GM12878 (cell line): ENCODE measurements around the gene SCAI. TPM values are rescaled to one million over a fixed set of nuclear protein-coding genes. Genes with fewer than 3 reads are reported as not detected.

Experiments used
- ATAC-seq: fragments of 200-7000 bp; cut with Tn5 transposase; 3 replicates; pipeline ENCODE4 v1.9.1; 2020; ENCODE audit warnings: mild to moderate bottlenecking, moderate library complexity
- BruUV-seq: library from RNA; stranded (reverse); fragments of 400-500 nt; replicated peaks from 2 replicates; lab custom pipeline; 2021; lab: Mats Ljungman, UMichigan
- CTCF ChIA-PET: fragments of 300-600 bp; sonication (Branson Sonifier 250); formaldehyde crosslinking; extraction: SDS; loops from one replicate; lab custom pipeline; 2021; ENCODE audit warnings: inconsistent platforms; lab: Yijun Ruan, JAX
- POLR2A ChIA-PET: fragments of 350-600 bp; formaldehyde crosslinking; extraction: SDS; loops from one replicate; lab custom pipeline; 2021; ENCODE audit warnings: inconsistent platforms; lab: Charles Lee
- RAD21 ChIA-PET: fragments of 300-600 bp; sonication (Branson Sonifier 250); formaldehyde crosslinking; loops from one replicate; lab custom pipeline; 2023; ENCODE audit warnings: antibody characterized with exemption; ENCODE audit not compliant: unreplicated experiment; lab: Charles Lee
- SMC1A ChIA-PET: fragments of 300-600 bp; sonication (Branson Sonifier 250); formaldehyde crosslinking; loops from one replicate; lab custom pipeline; 2023; ENCODE audit not compliant: unreplicated experiment, uncharacterized antibody; lab: Charles Lee
- DNase-seq: peaks from one replicate; pipeline ENCODE4 v3.0.0-alpha.2; 2011; ENCODE audit warnings: low read depth, low spot score
- FAIRE-seq: peaks from 3 replicates; lab custom pipeline; 2011; peaks lifted over from hg19 to GRCh38; lab: Jason Lieb, UNC
- H2AFZ ChIP-seq: 2 replicates; pipeline ENCODE4 v1.6.0; 2011; ENCODE audit warnings: low read depth, low read length, control low read depth; ENCODE audit not compliant: control insufficient read depth
- H3K27ac ChIP-seq: 2 replicates; pipeline ENCODE4 v1.5.1; 2011; ENCODE audit warnings: control low read depth; ENCODE audit not compliant: control insufficient read depth, insufficient read depth
- H3K27me3 ChIP-seq, 2 experiments: replicated peaks in 1 of 2; 2 replicates each; pipeline versions ENCODE4 v1.6.0 to v1.6.1; 2011; ENCODE audit warnings: low read length in 1 of 2; ENCODE audit not compliant: control insufficient read depth in 2 of 2, insufficient read depth in 2 of 2
- H3K36me3 ChIP-seq, 2 experiments: 2 replicates each; pipeline ENCODE4 v1.5.1; 2011; ENCODE audit warnings: low read length in 1 of 2; ENCODE audit not compliant: control insufficient read depth in 2 of 2, insufficient read depth in 2 of 2
- H3K4me1 ChIP-seq: 2 replicates; pipeline ENCODE4 v1.6.1; 2011; ENCODE audit warnings: mild to moderate bottlenecking, low read length, moderate library complexity, mixed read lengths; ENCODE audit not compliant: control insufficient read depth, insufficient read depth
- H3K4me2 ChIP-seq: 2 replicates; pipeline ENCODE4 v1.6.0; 2011; ENCODE audit warnings: control low read depth; ENCODE audit not compliant: control insufficient read depth, insufficient read depth
- H3K4me3 ChIP-seq: fragments of 200-600 bp; sonication (generic); 2 replicates; pipeline ENCODE4 v1.5.1; 2016
- H3K79me2 ChIP-seq: 2 replicates; pipeline ENCODE4 v1.6.0; 2011; ENCODE audit warnings: low read length; ENCODE audit not compliant: control insufficient read depth, insufficient read depth
- H3K9ac ChIP-seq: 2 replicates; pipeline ENCODE4 v1.8.0; 2011; ENCODE audit warnings: low read length, control low read depth, mixed read lengths; ENCODE audit not compliant: control insufficient read depth, insufficient read depth
- H3K9me3 ChIP-seq: replicated peaks from 3 replicates; pipeline ENCODE4 v1.5.1; 2011; ENCODE audit warnings: mild to moderate bottlenecking, low read length; ENCODE audit not compliant: control insufficient read depth, insufficient read depth
- H4K20me1 ChIP-seq: 2 replicates; pipeline ENCODE4 v1.6.0; 2011; ENCODE audit not compliant: control insufficient read depth, insufficient read depth
- ASH2L ChIP-seq: fragments of 300-600, 200-600 bp; sonication (generic); IDR thresholded peaks from 2 replicates; pipeline ENCODE4 v1.6.1; 2017; ENCODE audit warnings: low read depth, mild to moderate bottlenecking, borderline replicate concordance
- ATF7 ChIP-seq: fragments of 450-650 bp; IDR thresholded peaks from 2 replicates; pipeline ENCODE4 v1.6.1; 2016; ENCODE audit warnings: low read depth, mild to moderate bottlenecking
- BHLHE40 ChIP-seq, 2 experiments: fragments of 450-650 bp in 1 of 2; IDR thresholded peaks; 2 replicates each; pipeline ENCODE4 v1.6.1; 2011 to 2017; ENCODE audit warnings: low read depth in 2 of 2, borderline replicate concordance in 1 of 2, improper control_type of control experiment in 1 of 2, low read length in 1 of 2, mild to moderate bottlenecking in 1 of 2
- CBFB ChIP-seq: IDR thresholded peaks from 2 replicates; pipeline ENCODE4 v1.6.1; 2016; ENCODE audit warnings: antibody characterized with exemption, low read depth
- ELK1 ChIP-seq: IDR thresholded peaks from 2 replicates; pipeline ENCODE4 v1.6.1; 2012; ENCODE audit warnings: low read depth, low read length, improper control_type of control experiment
- GABPA ChIP-seq: IDR thresholded peaks from 2 replicates; pipeline ENCODE4 v1.6.1; 2014; ENCODE audit warnings: antibody characterized with exemption, low read depth, mild to moderate bottlenecking, inconsistent platforms
- MYC ChIP-seq: IDR thresholded peaks from 2 replicates; pipeline ENCODE4 v1.6.1; 2011; ENCODE audit warnings: mild to moderate bottlenecking, low read length, moderate library complexity, inconsistent platforms; ENCODE audit not compliant: insufficient read depth, insufficient replicate concordance, insufficient read length, severe bottlenecking
- TAF1 ChIP-seq: IDR thresholded peaks from 2 replicates; pipeline ENCODE4 v1.6.1; 2011; ENCODE audit warnings: mild to moderate bottlenecking, low read depth, low read length, borderline replicate concordance
- TCF7 ChIP-seq: IDR thresholded peaks from 2 replicates; pipeline ENCODE4 v1.6.1; 2014; ENCODE audit warnings: antibody characterized with exemption, borderline replicate concordance
- USF1 ChIP-seq: IDR thresholded peaks from 2 replicates; pipeline ENCODE4 v1.6.1; 2011; ENCODE audit warnings: borderline replicate concordance, low read depth, mild to moderate bottlenecking, moderate library complexity, mixed read lengths, low read length; ENCODE audit not compliant: insufficient read depth; ENCODE audit errors: extremely low read length
- in situ Hi-C: fragments of 300-500 bp; cut with MboI; formaldehyde crosslinking; loops from 9 replicates; pipeline ENCODE4 v1.14.3; 2018; ENCODE audit warnings: mixed read lengths
- intact Hi-C: fragments of 100-400 bp; cut with micrococcal nuclease; formaldehyde crosslinking; loops from one replicate; pipeline ENCODE4 v1.14.2; 2022; ENCODE audit not compliant: unreplicated experiment
- polyA plus RNA-seq, 11 experiments: library from polyadenylated mRNA; depleted of rRNA in 4 of 11; unstranded in 6 of 11; stranded (reverse) in 5 of 11; fragments of >200 nt; fragmentation: Nextera tagmentation in 4 of 11; fragmentation: Illumina TruSeq in 1 of 11; extraction: Ambion mirVana in 4 of 11; extraction: Trizol in 1 of 11; gene quantifications; 1 replicate in 1 of 11; 2 replicates in 10 of 11; pipeline versions ENCODE4 v1.2.1 to v1.2.3, GENCODE V29; 2011 to 2016; ENCODE audit warnings: inconsistent platforms in 2 of 11, missing spikeins in 2 of 11, low read depth in 1 of 11
- total RNA-seq, 4 experiments: library from RNA; depleted of rRNA in 3 of 4; stranded (reverse); fragments of >200 nt in 3 of 4; fragmentation: Illumina TruSeq in 1 of 4; extraction: Trizol in 1 of 4; gene quantifications; 2 replicates each; pipeline versions ENCODE4 v1.2.1 to v1.2.3, GENCODE V29; 2013 to 2021
- TF ChIP-seq, protein P1 (sequence below): fragments of 450-650 bp; IDR thresholded peaks from 2 replicates; pipeline ENCODE4 v1.6.1; 2016; ENCODE audit warnings: mild to moderate bottlenecking
- TF ChIP-seq, protein P2 (sequence below): fragments of 450-650 bp; formaldehyde crosslinking; IDR thresholded peaks from 2 replicates; pipeline ENCODE4 v1.4.0; 2020; ENCODE audit warnings: mild to moderate bottlenecking, moderate library complexity
- TF ChIP-seq, protein P3 (sequence below): fragments of 450-650 bp; IDR thresholded peaks from 2 replicates; pipeline ENCODE4 v1.6.1; 2016; ENCODE audit warnings: mild to moderate bottlenecking, moderate library complexity, borderline replicate concordance

Gene SCAI
- total and polyA plus RNA-seq, 10 of the 15 experiments (the other 5 are each of a cell fraction or from before 2014, with no cell fraction given): 0.52 to 8.8 (median 5.1) TPM

GRCh38 chr9:125169895-125170294 is 26.6 kb upstream of the SCAI start:
- H3K4me3 ChIP-seq: no peak overlapping the region
- intact Hi-C loops (no loop called here), in situ Hi-C loops (no loop called here)
- H3K36me3 ChIP-seq: peaks cover 0 to 3% of the 10 kb centered on the region in 2 experiments; a peak in 1 of 4 replicates
- H3K27me3 ChIP-seq: no peaks in the 10 kb centered on the region
- ChIA-PET SMC1A (interaction anchor here (0.5 to 0.6 kb wide), 2 partner anchors 23 to 72 kb away, joined by 3 read pairs; no protein-coding TSS in a partner anchor), RAD21 (no interaction called here), POLR2A (interaction anchor here (0.7 to 0.9 kb wide), 2 partner anchors 70 to 1374 kb away, joined by 3 read pairs; no protein-coding TSS in a partner anchor), CTCF (no interaction called here)
- H3K4me1 ChIP-seq: no peaks in the 10 kb centered on the region
- no peak for DNase-seq
- no peak for FAIRE-seq
- no peak overlapping the region for H3K9ac ChIP-seq
- no peaks in the 10 kb centered on the region for H3K9me3 ChIP-seq
- H4K20me1 ChIP-seq: no peaks in the 10 kb centered on the region
- no peak for ATAC-seq
- no peak overlapping the region for H3K4me2 ChIP-seq
- H3K79me2 ChIP-seq: peaks cover 1% of the 10 kb centered on the region
- no peak overlapping the region for H3K27ac ChIP-seq
- no peak overlapping the region for H2AFZ ChIP-seq
- BruUV-seq: no TSS peak
- no peak for TF ChIP-seq CBFB
- TF ChIP-seq BHLHE40 (IDR thresholded peaks at IDR 0.05; ENCODE audit: borderline replicate concordance in 1 of 2, low read depth in 2 of 2, low read length in 1 of 2): no peak
- TF ChIP-seq ASH2L: no peak
- TF ChIP-seq ELK1: no peak
- TF ChIP-seq ATF7: no peak
- TF ChIP-seq, protein P1, sequence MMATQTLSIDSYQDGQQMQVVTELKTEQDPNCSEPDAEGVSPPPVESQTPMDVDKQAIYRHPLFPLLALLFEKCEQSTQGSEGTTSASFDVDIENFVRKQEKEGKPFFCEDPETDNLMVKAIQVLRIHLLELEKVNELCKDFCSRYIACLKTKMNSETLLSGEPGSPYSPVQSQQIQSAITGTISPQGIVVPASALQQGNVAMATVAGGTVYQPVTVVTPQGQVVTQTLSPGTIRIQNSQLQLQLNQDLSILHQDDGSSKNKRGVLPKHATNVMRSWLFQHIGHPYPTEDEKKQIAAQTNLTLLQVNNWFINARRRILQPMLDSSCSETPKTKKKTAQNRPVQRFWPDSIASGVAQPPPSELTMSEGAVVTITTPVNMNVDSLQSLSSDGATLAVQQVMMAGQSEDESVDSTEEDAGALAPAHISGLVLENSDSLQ: no peak
- no peak for TF ChIP-seq TAF1
- TF ChIP-seq, protein P2, sequence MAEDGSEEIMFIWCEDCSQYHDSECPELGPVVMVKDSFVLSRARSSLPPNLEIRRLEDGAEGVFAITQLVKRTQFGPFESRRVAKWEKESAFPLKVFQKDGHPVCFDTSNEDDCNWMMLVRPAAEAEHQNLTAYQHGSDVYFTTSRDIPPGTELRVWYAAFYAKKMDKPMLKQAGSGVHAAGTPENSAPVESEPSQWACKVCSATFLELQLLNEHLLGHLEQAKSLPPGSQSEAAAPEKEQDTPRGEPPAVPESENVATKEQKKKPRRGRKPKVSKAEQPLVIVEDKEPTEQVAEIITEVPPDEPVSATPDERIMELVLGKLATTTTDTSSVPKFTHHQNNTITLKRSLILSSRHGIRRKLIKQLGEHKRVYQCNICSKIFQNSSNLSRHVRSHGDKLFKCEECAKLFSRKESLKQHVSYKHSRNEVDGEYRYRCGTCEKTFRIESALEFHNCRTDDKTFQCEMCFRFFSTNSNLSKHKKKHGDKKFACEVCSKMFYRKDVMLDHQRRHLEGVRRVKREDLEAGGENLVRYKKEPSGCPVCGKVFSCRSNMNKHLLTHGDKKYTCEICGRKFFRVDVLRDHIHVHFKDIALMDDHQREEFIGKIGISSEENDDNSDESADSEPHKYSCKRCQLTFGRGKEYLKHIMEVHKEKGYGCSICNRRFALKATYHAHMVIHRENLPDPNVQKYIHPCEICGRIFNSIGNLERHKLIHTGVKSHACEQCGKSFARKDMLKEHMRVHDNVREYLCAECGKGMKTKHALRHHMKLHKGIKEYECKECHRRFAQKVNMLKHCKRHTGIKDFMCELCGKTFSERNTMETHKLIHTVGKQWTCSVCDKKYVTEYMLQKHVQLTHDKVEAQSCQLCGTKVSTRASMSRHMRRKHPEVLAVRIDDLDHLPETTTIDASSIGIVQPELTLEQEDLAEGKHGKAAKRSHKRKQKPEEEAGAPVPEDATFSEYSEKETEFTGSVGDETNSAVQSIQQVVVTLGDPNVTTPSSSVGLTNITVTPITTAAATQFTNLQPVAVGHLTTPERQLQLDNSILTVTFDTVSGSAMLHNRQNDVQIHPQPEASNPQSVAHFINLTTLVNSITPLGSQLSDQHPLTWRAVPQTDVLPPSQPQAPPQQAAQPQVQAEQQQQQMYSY (CRISPR knock-in tag): no peak
- TF ChIP-seq USF1: no peak
- TF ChIP-seq MYC: no peak
- TF ChIP-seq, protein P3, sequence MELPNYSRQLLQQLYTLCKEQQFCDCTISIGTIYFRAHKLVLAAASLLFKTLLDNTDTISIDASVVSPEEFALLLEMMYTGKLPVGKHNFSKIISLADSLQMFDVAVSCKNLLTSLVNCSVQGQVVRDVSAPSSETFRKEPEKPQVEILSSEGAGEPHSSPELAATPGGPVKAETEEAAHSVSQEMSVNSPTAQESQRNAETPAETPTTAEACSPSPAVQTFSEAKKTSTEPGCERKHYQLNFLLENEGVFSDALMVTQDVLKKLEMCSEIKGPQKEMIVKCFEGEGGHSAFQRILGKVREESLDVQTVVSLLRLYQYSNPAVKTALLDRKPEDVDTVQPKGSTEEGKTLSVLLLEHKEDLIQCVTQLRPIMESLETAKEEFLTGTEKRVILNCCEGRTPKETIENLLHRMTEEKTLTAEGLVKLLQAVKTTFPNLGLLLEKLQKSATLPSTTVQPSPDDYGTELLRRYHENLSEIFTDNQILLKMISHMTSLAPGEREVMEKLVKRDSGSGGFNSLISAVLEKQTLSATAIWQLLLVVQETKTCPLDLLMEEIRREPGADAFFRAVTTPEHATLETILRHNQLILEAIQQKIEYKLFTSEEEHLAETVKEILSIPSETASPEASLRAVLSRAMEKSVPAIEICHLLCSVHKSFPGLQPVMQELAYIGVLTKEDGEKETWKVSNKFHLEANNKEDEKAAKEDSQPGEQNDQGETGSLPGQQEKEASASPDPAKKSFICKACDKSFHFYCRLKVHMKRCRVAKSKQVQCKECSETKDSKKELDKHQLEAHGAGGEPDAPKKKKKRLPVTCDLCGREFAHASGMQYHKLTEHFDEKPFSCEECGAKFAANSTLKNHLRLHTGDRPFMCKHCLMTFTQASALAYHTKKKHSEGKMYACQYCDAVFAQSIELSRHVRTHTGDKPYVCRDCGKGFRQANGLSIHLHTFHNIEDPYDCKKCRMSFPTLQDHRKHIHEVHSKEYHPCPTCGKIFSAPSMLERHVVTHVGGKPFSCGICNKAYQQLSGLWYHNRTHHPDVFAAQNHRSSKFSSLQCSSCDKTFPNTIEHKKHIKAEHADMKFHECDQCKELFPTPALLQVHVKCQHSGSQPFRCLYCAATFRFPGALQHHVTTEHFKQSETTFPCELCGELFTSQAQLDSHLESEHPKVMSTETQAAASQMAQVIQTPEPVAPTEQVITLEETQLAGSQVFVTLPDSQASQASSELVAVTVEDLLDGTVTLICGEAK: no peak
- no peak for TF ChIP-seq GABPA
- TF ChIP-seq TCF7: no peak
